Osteocyte (in vitro differentiated cells): ENCODE results near the gene FBLN2. TPM values are rescaled to one million over a fixed set of nuclear protein-coding genes. Genes with fewer than 3 reads are reported as not detected.

Experiments
- DNase-seq: peaks from one replicate; pipeline ENCODE4 v3.0.0; 2021; ENCODE audit warnings: mixed read lengths; ENCODE audit not compliant: unreplicated experiment; ENCODE audit errors: extremely low spot score
- H3K27ac Mint-ChIP-seq: one replicate; pipeline ENCODE4 v1.8.0; 2021; ENCODE audit warnings: mild to moderate bottlenecking, mixed read lengths; ENCODE audit not compliant: unreplicated experiment
- H3K27me3 Mint-ChIP-seq: one replicate; pipeline ENCODE4 v1.8.0; 2021; ENCODE audit warnings: mixed read lengths; ENCODE audit not compliant: unreplicated experiment
- H3K36me3 Mint-ChIP-seq: one replicate; pipeline ENCODE4 v1.8.0; 2021; ENCODE audit warnings: mixed read lengths; ENCODE audit not compliant: unreplicated experiment
- H3K4me1 Mint-ChIP-seq: one replicate; pipeline ENCODE4 v1.8.0; 2021; ENCODE audit warnings: mixed read lengths; ENCODE audit not compliant: unreplicated experiment
- H3K4me3 Mint-ChIP-seq: one replicate; pipeline ENCODE4 v1.8.0; 2021; ENCODE audit warnings: mild to moderate bottlenecking, moderate library complexity, mixed read lengths; ENCODE audit not compliant: unreplicated experiment
- H3K9me3 Mint-ChIP-seq: one replicate; pipeline ENCODE4 v1.8.0; 2021; ENCODE audit warnings: mixed read lengths; ENCODE audit not compliant: unreplicated experiment
- CTCF ChIP-seq: fragments of 200-600 bp; sonication (generic); IDR thresholded peaks from 2 replicates; pipeline ENCODE4 v1.5.0; 2021; ENCODE audit warnings: antibody characterized with exemption, mild to moderate bottlenecking, moderate library complexity
- total RNA-seq: library from RNA; stranded (reverse); gene quantifications from 2 replicates; pipeline ENCODE4 v1.2.1, GENCODE V29; 2021

FBLN2 gene
- total RNA-seq, 1 donor from 2014 or later, result 215 TPM

- Mint-ChIP-seq H3K9me3 (no peaks in the 10 kb centered on the region), H3K36me3 (peaks cover 5% of the 10 kb centered on the region), H3K27ac (no peak overlapping the region), H3K4me3 (no peak overlapping the region), H3K27me3 (no peaks in the 10 kb centered on the region), H3K4me1 (peaks cover 8% of the 10 kb centered on the region)
- no peak for DNase-seq
- no peak for TF ChIP-seq CTCF
Observed at GRCh38 chr3:13582366-13583250, 33.7 kb downstream of the FBLN2 start.

GRCh38 chr3:13583251-13584180 is 34.6 kb downstream of the FBLN2 start:
- no peak overlapping the region for H3K4me3 Mint-ChIP-seq
- H3K36me3 Mint-ChIP-seq, result peaks cover 5% of the 10 kb centered on the region
- no peak for TF ChIP-seq CTCF
- no peak for DNase-seq
- H3K27me3 Mint-ChIP-seq, result no peaks in the 10 kb centered on the region
- H3K9me3 Mint-ChIP-seq, result no peaks in the 10 kb centered on the region
- H3K27ac Mint-ChIP-seq, result no peak overlapping the region
- peaks cover 8% of the 10 kb centered on the region for H3K4me1 Mint-ChIP-seq

GRCh38 chr3:13584427-13584891 is 35.5 kb downstream of the FBLN2 start:
- Mint-ChIP-seq H3K4me3 (no peak overlapping the region), H3K27ac (no peak overlapping the region), H3K9me3 (no peaks in the 10 kb centered on the region), H3K27me3 (no peaks in the 10 kb centered on the region), H3K36me3 (peaks cover 5% of the 10 kb centered on the region), H3K4me1 (peaks cover 8% of the 10 kb centered on the region)
- TF ChIP-seq CTCF, result no peak
- no peak for DNase-seq

GRCh38 chr3:13584901-13585300 is 36.0 kb downstream of the FBLN2 start:
- no peak overlapping the region for H3K27ac Mint-ChIP-seq
- no peak overlapping the region for H3K4me3 Mint-ChIP-seq
- DNase-seq, result no peak
- no peaks in the 10 kb centered on the region for H3K9me3 Mint-ChIP-seq
- peaks cover 9% of the 10 kb centered on the region for H3K36me3 Mint-ChIP-seq
- no peaks in the 10 kb centered on the region for H3K27me3 Mint-ChIP-seq
- H3K4me1 Mint-ChIP-seq, result peaks cover 8% of the 10 kb centered on the region
- no peak for TF ChIP-seq CTCF
